Measurements from ENCODE around the gene ATP5PB.

The ATP5PB gene

GRCh38 chr1:111448918-111449702 is at the start of gene ATP5PB, which contains the start of gene WDR77:
ATP5PB (plus strand) TSS chr1:111449464; CDS start chr1:111449542, 78 bp downstream.
WDR77 (minus strand) TSS chr1:111449256; CDS start chr1:111449169, 87 bp downstream.
- FAIRE-seq: peak; percentile 94

- FAIRE-seq: no peak
Measured at GRCh38 chr1:111399792-111400610, 49.3 kb upstream of the ATP5PB start.

GRCh38 chr1:111402083-111402482 is 47.2 kb upstream of the ATP5PB start:
- no peak for FAIRE-seq

- FAIRE-seq: no peak
Measured at GRCh38 chr1:111404588-111404987, 44.7 kb upstream of the ATP5PB start.

- FAIRE-seq: no peak
Measured at GRCh38 chr1:111406321-111406768, 42.9 kb upstream of the ATP5PB start.

- FAIRE-seq: no peak
Measured at GRCh38 chr1:111407301-111407700, 42.0 kb upstream of the ATP5PB start.

- no peak for FAIRE-seq
Measured at GRCh38 chr1:111412839-111413238, 36.4 kb upstream of the ATP5PB start.

- FAIRE-seq: no peak
Measured at GRCh38 chr1:111414756-111415155, 34.5 kb upstream of the ATP5PB start.

- FAIRE-seq: no peak
Measured at GRCh38 chr1:111415461-111415860, 33.8 kb upstream of the ATP5PB start.

GRCh38 chr1:111417755-111418154 is 31.5 kb upstream of the ATP5PB start:
- FAIRE-seq: no peak

- no peak for FAIRE-seq
Measured at GRCh38 chr1:111419037-111419436, 30.2 kb upstream of the ATP5PB start.

GRCh38 chr1:111420377-111420776 is 28.9 kb upstream of the ATP5PB start:
- FAIRE-seq: no peak

- FAIRE-seq: no peak
Measured at GRCh38 chr1:111422546-111423391, 26.5 kb upstream of the ATP5PB start.

GRCh38 chr1:111424281-111424680 is 25.0 kb upstream of the ATP5PB start:
- FAIRE-seq: no peak

GRCh38 chr1:111436726-111437125 is 12.5 kb upstream of the ATP5PB start:
- FAIRE-seq: no peak

GRCh38 chr1:111439461-111440351 is 9.6 kb upstream of the ATP5PB start:
- FAIRE-seq: no peak

GRCh38 chr1:111441573-111442192 is 7.6 kb upstream of the ATP5PB start:
- FAIRE-seq: no peak

- FAIRE-seq: no peak
Measured at GRCh38 chr1:111442457-111442856, 6.8 kb upstream of the ATP5PB start.

GRCh38 chr1:111444031-111444430 is 5.2 kb upstream of the ATP5PB start:
- FAIRE-seq: no peak

GRCh38 chr1:111446546-111446945 is 2.7 kb upstream of the ATP5PB start:
- FAIRE-seq: no peak

Measured in TTC549 (cell line).